Body of pancreas (tissue), 4 donors: ENCODE measurements around the gene GPX3.

Experiments used
- POLR2A ChIP-seq, 3 donors: fragments of 450-650 bp; IDR thresholded peaks; one replicate each; pipeline ENCODE4 v1.6.1; 2016; ENCODE audit warnings: antibody characterized with exemption in 3 of 3, mild to moderate bottlenecking in 2 of 3
- TF ChIP-seq, protein P1 (sequence below), 7 experiments: fragments of 450-650 bp in 4 of 7; fragments of 200-600 bp in 3 of 7; sonication (generic) in 3 of 7; IDR thresholded peaks; one replicate each; pipeline ENCODE4 v1.5.1; 2016 to 2019; ENCODE audit warnings: antibody characterized with exemption in 7 of 7

- TF ChIP-seq, protein P1, sequence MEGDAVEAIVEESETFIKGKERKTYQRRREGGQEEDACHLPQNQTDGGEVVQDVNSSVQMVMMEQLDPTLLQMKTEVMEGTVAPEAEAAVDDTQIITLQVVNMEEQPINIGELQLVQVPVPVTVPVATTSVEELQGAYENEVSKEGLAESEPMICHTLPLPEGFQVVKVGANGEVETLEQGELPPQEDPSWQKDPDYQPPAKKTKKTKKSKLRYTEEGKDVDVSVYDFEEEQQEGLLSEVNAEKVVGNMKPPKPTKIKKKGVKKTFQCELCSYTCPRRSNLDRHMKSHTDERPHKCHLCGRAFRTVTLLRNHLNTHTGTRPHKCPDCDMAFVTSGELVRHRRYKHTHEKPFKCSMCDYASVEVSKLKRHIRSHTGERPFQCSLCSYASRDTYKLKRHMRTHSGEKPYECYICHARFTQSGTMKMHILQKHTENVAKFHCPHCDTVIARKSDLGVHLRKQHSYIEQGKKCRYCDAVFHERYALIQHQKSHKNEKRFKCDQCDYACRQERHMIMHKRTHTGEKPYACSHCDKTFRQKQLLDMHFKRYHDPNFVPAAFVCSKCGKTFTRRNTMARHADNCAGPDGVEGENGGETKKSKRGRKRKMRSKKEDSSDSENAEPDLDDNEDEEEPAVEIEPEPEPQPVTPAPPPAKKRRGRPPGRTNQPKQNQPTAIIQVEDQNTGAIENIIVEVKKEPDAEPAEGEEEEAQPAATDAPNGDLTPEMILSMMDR (IDR thresholded peaks at IDR 0.05), result no peak
- peak; percentile 52 to 75 (median 67) for TF ChIP-seq POLR2A (IDR thresholded peaks at IDR 0.05)
Observed at GRCh38 chr5:151020304-151021110, at the start of gene GPX3.
